ENCODE measurements around the gene CAMKK1. TPM values are rescaled to one million over a fixed set of nuclear protein-coding genes. Genes with fewer than 3 reads are reported as not detected.

CAMKK1 gene
- total RNA-seq, 1 experiment from 2014 or later: 4.3 TPM

GRCh38 chr17:3914312-3914670 is 21.4 kb upstream of the CAMKK1 start:
- intact Hi-C loops (cut with micrococcal nuclease): loop anchor here (1.0 kb wide), 1 partner anchor 161 kb away; no protein-coding TSS in a partner anchor
- no peak for DNase-seq (ENCODE audit: unreplicated experiment)
- CTCF ChIA-PET: interaction anchor here (0.5 to 2.8 kb wide), 44 partner anchors 9 to 1414 kb away, joined by 3 to 29 read pairs (median 4); partner anchors contain the start of genes CAMKK1 and NCBP3
- no peaks in the 10 kb centered on the region for H3K36me3 Mint-ChIP-seq (ENCODE audit: insufficient read depth, unreplicated experiment)
- no peaks in the 10 kb centered on the region for H3K4me1 Mint-ChIP-seq (ENCODE audit: insufficient read depth, unreplicated experiment)
- H3K4me3 Mint-ChIP-seq (ENCODE audit: unreplicated experiment): no peak overlapping the region
- H3K27ac Mint-ChIP-seq (ENCODE audit: low read depth, unreplicated experiment): no peak overlapping the region
- BruUV-seq (replicated peaks): no TSS peak
- H3K27me3 Mint-ChIP-seq (ENCODE audit: insufficient read depth, unreplicated experiment): no peaks in the 10 kb centered on the region
- H3K9me3 Mint-ChIP-seq (ENCODE audit: unreplicated experiment): no peaks in the 10 kb centered on the region
- POLR2A ChIA-PET: no interaction called here
- no peak for TF ChIP-seq CTCF (IDR thresholded peaks at IDR 0.05; ENCODE audit: unreplicated experiment)

- Mint-ChIP-seq H3K36me3 (ENCODE audit: insufficient read depth, unreplicated experiment) (no peaks in the 10 kb centered on the region), H3K27me3 (ENCODE audit: insufficient read depth, unreplicated experiment) (no peaks in the 10 kb centered on the region), H3K4me3 (ENCODE audit: unreplicated experiment) (no peak overlapping the region), H3K27ac (ENCODE audit: low read depth, unreplicated experiment) (no peak overlapping the region), H3K4me1 (ENCODE audit: insufficient read depth, unreplicated experiment) (no peaks in the 10 kb centered on the region), H3K9me3 (ENCODE audit: unreplicated experiment) (no peaks in the 10 kb centered on the region)
- intact Hi-C loops (cut with micrococcal nuclease): loop anchor here (1.0 to 2.0 kb wide), 2 partner anchors 162 to 499 kb away; no protein-coding TSS in a partner anchor
- peak; percentile 88 for TF ChIP-seq CTCF (IDR thresholded peaks at IDR 0.05; ENCODE audit: unreplicated experiment)
- CTCF ChIA-PET: interaction anchor here (0.5 to 2.8 kb wide), 49 partner anchors 9 to 1414 kb away, joined by 3 to 29 read pairs (median 4); partner anchors contain the start of genes CAMKK1 and NCBP3
- DNase-seq (ENCODE audit: unreplicated experiment): peak; percentile 65
- no TSS peak for BruUV-seq (replicated peaks)
- POLR2A ChIA-PET: no interaction called here
These were observed 20.9 kb upstream of the CAMKK1 start for GRCh38 chr17:3913531-3914311.

- Mint-ChIP-seq H3K27ac (ENCODE audit: low read depth, unreplicated experiment) (no peak overlapping the region), H3K9me3 (ENCODE audit: unreplicated experiment) (no peaks in the 10 kb centered on the region), H3K36me3 (ENCODE audit: insufficient read depth, unreplicated experiment) (no peaks in the 10 kb centered on the region), H3K4me3 (ENCODE audit: unreplicated experiment) (no peak overlapping the region), H3K4me1 (ENCODE audit: insufficient read depth, unreplicated experiment) (no peaks in the 10 kb centered on the region), H3K27me3 (ENCODE audit: insufficient read depth, unreplicated experiment) (no peaks in the 10 kb centered on the region)
- ChIA-PET CTCF (interaction anchor here (0.6 to 2.8 kb wide), 15 partner anchors 8 to 179 kb away, joined by 3 to 29 read pairs (median 7); partner anchors contain the start of genes CAMKK1 and NCBP3), POLR2A (no interaction called here)
- no TSS peak for BruUV-seq (replicated peaks)
- no peak for DNase-seq (ENCODE audit: unreplicated experiment)
- intact Hi-C loops (cut with micrococcal nuclease): loop anchor here (2.0 kb wide), 1 partner anchor 500 kb away; no protein-coding TSS in a partner anchor
- TF ChIP-seq CTCF (IDR thresholded peaks at IDR 0.05; ENCODE audit: unreplicated experiment): no peak
These were observed 20.0 kb upstream of the CAMKK1 start for GRCh38 chr17:3912827-3913226.

GRCh38 chr17:3911271-3912053 is 18.6 kb upstream of the CAMKK1 start:
- H3K27ac Mint-ChIP-seq (ENCODE audit: low read depth, unreplicated experiment): no peak overlapping the region
- H3K4me1 Mint-ChIP-seq (ENCODE audit: insufficient read depth, unreplicated experiment): no peaks in the 10 kb centered on the region
- H3K36me3 Mint-ChIP-seq (ENCODE audit: insufficient read depth, unreplicated experiment): no peaks in the 10 kb centered on the region
- BruUV-seq (replicated peaks): no TSS peak
- no peaks in the 10 kb centered on the region for H3K27me3 Mint-ChIP-seq (ENCODE audit: insufficient read depth, unreplicated experiment)
- ChIA-PET POLR2A (interaction anchor here (0.6 kb wide), 1 partner anchor 36 kb away, joined by 3 read pairs; no protein-coding TSS in a partner anchor), CTCF (interaction anchor here (0.6 to 0.9 kb wide), 3 partner anchors 49 to 178 kb away, joined by 3 read pairs; no protein-coding TSS in a partner anchor)
- H3K4me3 Mint-ChIP-seq (ENCODE audit: unreplicated experiment): no peak overlapping the region
- intact Hi-C loops (cut with micrococcal nuclease): loop anchor here (2.0 kb wide), 1 partner anchor 501 kb away; no protein-coding TSS in a partner anchor
- DNase-seq (ENCODE audit: unreplicated experiment): no peak
- no peak for TF ChIP-seq CTCF (IDR thresholded peaks at IDR 0.05; ENCODE audit: unreplicated experiment)
- H3K9me3 Mint-ChIP-seq (ENCODE audit: unreplicated experiment): no peaks in the 10 kb centered on the region
